Measurements from ENCODE around the gene LPAR5. TPM values are rescaled to one million over a fixed set of nuclear protein-coding genes. Genes with fewer than 3 reads are reported as not detected.
A peak's percentile ranks its signal among the peaks of the same experiment; 100 is the strongest.
"Not testable (repeated sequence)": the region's sequence is repeated elsewhere in the genome, so short reads cannot be mapped to it uniquely, and the experiment has no call there.

LPAR5 gene
- total RNA-seq, 1 experiment from 2014 or later: 2.5 TPM

DNA sequence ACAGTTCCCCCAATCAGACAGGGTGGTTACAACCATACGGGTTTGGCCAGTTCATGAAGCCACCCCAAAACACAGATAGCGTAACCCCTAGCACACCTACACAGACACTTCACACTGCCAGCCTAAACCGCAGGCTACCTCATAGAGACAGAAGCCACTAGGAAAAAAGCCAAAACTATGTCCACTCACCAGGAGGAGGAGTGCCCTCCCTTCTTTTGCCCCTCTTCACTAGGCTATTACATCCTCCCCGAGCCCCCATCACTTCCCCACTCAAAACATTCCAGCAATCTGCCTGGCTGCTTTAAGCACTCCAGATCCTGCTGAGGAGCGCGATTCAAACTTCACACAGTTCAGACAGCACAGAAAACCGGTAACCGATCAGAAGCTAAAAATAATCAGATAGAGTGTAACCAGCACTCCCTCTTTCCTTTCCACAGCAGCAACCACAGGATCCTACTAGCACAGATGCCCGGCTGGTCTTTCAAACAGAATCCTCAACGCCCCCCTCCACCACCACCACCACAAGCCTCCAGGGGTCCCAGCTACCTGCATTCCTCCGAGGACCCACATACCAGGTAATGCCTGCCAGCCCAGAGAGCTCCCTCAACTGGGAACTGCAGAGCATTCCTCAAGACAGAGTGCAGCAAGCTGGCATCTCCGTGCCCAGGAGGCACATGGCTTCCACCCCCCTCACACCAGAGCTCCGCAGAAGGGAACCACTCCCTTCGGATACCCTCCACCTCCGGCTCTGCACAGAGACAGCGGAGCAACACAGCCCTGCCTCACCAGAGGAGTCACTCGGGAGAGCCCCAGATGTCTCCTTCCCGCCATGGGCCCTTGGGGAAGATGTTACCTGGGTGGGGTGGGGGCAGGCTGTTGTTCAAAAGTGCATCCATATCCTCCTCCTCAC, 30.1 kb downstream of the LPAR5 start:
- peaks cover 35% of the 10 kb centered on the region for H3K4me1 Mint-ChIP-seq (ENCODE audit: low read depth, unreplicated experiment)
- no peaks in the 10 kb centered on the region for H3K27me3 Mint-ChIP-seq (ENCODE audit: unreplicated experiment)
- TSS peak; percentile 39 for BruUV-seq (replicated peaks)
- peaks cover 25% of the 10 kb centered on the region for H3K36me3 Mint-ChIP-seq (ENCODE audit: insufficient read depth, unreplicated experiment)
- H3K27ac Mint-ChIP-seq (ENCODE audit: unreplicated experiment): peak overlapping the region; percentile 53
- no peak overlapping the region for H3K4me3 Mint-ChIP-seq (ENCODE audit: low read depth, unreplicated experiment)
- CTCF ChIA-PET: no interaction called here
- H3K9me3 Mint-ChIP-seq (ENCODE audit: low read depth, unreplicated experiment): no peaks in the 10 kb centered on the region
- TF ChIP-seq, protein P1, sequence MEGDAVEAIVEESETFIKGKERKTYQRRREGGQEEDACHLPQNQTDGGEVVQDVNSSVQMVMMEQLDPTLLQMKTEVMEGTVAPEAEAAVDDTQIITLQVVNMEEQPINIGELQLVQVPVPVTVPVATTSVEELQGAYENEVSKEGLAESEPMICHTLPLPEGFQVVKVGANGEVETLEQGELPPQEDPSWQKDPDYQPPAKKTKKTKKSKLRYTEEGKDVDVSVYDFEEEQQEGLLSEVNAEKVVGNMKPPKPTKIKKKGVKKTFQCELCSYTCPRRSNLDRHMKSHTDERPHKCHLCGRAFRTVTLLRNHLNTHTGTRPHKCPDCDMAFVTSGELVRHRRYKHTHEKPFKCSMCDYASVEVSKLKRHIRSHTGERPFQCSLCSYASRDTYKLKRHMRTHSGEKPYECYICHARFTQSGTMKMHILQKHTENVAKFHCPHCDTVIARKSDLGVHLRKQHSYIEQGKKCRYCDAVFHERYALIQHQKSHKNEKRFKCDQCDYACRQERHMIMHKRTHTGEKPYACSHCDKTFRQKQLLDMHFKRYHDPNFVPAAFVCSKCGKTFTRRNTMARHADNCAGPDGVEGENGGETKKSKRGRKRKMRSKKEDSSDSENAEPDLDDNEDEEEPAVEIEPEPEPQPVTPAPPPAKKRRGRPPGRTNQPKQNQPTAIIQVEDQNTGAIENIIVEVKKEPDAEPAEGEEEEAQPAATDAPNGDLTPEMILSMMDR (IDR thresholded peaks at IDR 0.05; ENCODE audit: unreplicated experiment): no peak
- peak; percentile 13 for DNase-seq
- intact Hi-C loops (cut with micrococcal nuclease; ENCODE audit: unreplicated experiment): no loop called here

DNA sequence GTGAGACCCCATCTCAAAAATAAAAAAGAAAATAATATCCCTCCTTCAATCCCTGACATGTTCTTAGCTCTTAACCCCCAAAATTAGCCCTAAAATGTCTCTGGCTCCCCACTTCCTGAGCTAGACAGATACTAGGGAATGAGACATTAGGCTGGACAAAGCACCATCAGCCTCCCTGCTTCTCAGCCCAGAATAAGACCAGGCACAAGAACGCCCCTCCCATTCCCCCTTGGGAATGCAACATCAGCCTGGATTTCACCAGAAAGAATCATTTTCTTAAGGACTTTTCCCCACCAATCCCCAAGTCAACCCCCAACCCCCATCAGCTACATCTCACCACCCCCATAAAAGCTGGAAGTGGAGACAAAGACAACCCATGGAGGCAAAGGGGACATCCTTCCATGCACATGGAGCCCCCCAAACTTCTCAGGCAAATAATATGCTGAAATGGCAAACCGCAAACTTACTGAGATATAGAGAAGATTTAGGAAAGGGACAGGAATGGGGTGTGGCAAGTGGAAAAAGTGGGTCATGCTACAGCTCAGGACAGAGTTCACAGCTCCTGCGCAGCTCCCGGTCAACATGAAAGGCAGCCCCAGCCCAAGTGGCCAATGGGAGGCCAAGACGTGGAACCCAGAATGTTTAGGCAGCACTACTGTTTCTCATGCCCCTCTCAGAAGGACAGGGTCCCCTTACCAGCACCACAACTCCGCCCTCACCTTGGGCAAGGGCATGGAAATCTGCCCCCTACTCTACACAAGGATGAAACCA, 31.3 kb downstream of the LPAR5 start:
- intact Hi-C loops (cut with micrococcal nuclease; ENCODE audit: unreplicated experiment): no loop called here
- no TSS peak for BruUV-seq (replicated peaks)
- no peak overlapping the region for H3K27ac Mint-ChIP-seq (ENCODE audit: unreplicated experiment)
- CTCF ChIA-PET: no interaction called here
- no peaks in the 10 kb centered on the region for H3K27me3 Mint-ChIP-seq (ENCODE audit: unreplicated experiment)
- H3K4me1 Mint-ChIP-seq (ENCODE audit: low read depth, unreplicated experiment): peaks cover 35% of the 10 kb centered on the region
- H3K4me3 Mint-ChIP-seq (ENCODE audit: low read depth, unreplicated experiment): no peak overlapping the region
- H3K36me3 Mint-ChIP-seq (ENCODE audit: insufficient read depth, unreplicated experiment): peaks cover 37% of the 10 kb centered on the region
- TF ChIP-seq, protein P1 (IDR thresholded peaks at IDR 0.05; ENCODE audit: unreplicated experiment): no peak
- no peak for DNase-seq
- no peaks in the 10 kb centered on the region for H3K9me3 Mint-ChIP-seq (ENCODE audit: low read depth, unreplicated experiment)

DNA sequence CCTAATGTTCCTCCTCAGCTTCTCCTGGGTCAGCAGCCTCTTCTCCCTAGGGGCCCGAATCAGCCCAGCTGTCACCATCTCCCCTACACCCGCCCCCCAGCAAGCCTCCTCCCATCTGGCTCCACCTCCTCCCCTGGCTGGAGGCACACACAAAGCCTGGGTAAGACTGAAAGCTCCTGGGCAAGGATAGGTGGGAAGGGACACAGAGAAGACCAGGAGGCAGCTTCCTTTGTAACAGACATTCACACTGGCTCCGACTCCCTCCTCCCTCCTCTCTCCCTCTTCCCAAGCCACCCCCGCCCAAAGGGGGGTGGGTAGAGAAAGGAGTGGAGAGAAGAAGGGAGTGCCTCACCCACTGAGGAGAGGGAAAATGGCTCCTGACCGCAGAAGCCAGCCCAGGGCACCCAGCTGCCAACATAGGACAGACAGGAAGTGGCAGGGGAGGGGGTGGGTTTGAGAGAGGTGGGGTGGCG, 32.6 kb downstream of the LPAR5 start:
- H3K4me3 Mint-ChIP-seq (ENCODE audit: low read depth, unreplicated experiment): no peak overlapping the region
- H3K27me3 Mint-ChIP-seq (ENCODE audit: unreplicated experiment): no peaks in the 10 kb centered on the region
- TF ChIP-seq, protein P1 (IDR thresholded peaks at IDR 0.05; ENCODE audit: unreplicated experiment): no peak
- intact Hi-C loops (cut with micrococcal nuclease; ENCODE audit: unreplicated experiment): no loop called here
- H3K27ac Mint-ChIP-seq (ENCODE audit: unreplicated experiment): no peak overlapping the region
- peaks cover 35% of the 10 kb centered on the region for H3K4me1 Mint-ChIP-seq (ENCODE audit: low read depth, unreplicated experiment)
- no peaks in the 10 kb centered on the region for H3K9me3 Mint-ChIP-seq (ENCODE audit: low read depth, unreplicated experiment)
- CTCF ChIA-PET: interaction anchor here (0.6 kb wide), 1 partner anchor 232 kb away, joined by 4 read pairs; no protein-coding TSS in a partner anchor
- peaks cover 50% of the 10 kb centered on the region for H3K36me3 Mint-ChIP-seq (ENCODE audit: insufficient read depth, unreplicated experiment)
- DNase-seq: no peak
- no TSS peak for BruUV-seq (replicated peaks)

DNA sequence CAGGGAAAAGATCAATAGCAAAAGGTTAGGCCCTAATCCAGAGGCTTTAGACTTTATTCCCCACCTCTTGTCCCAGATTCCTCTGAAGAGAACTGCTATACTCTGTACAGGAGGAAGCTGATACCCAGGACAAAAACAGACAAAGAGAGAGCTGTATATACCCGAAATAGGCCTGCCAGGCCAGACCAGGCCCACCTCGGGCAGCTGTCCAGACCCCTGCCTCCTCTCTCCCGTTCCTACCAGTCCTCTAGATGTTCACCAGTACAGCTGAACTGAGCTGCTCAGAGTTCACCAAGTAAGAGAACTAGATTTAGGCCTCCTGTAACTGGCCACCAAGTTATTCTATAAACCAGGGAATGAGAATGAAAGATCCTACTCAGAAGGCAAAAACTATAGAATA, 33.2 kb downstream of the LPAR5 start:
- no peak overlapping the region for H3K4me3 Mint-ChIP-seq (ENCODE audit: low read depth, unreplicated experiment)
- H3K27ac Mint-ChIP-seq (ENCODE audit: unreplicated experiment): peak overlapping the region; percentile 13
- BruUV-seq (replicated peaks): no TSS peak
- H3K36me3 Mint-ChIP-seq (ENCODE audit: insufficient read depth, unreplicated experiment): peaks cover 56% of the 10 kb centered on the region
- TF ChIP-seq, protein P1 (IDR thresholded peaks at IDR 0.05; ENCODE audit: unreplicated experiment): no peak
- intact Hi-C loops (cut with micrococcal nuclease; ENCODE audit: unreplicated experiment): no loop called here
- no peaks in the 10 kb centered on the region for H3K9me3 Mint-ChIP-seq (ENCODE audit: low read depth, unreplicated experiment)
- CTCF ChIA-PET: no interaction called here
- H3K4me1 Mint-ChIP-seq (ENCODE audit: low read depth, unreplicated experiment): peaks cover 35% of the 10 kb centered on the region
- no peaks in the 10 kb centered on the region for H3K27me3 Mint-ChIP-seq (ENCODE audit: unreplicated experiment)
- no peak for DNase-seq

DNA sequence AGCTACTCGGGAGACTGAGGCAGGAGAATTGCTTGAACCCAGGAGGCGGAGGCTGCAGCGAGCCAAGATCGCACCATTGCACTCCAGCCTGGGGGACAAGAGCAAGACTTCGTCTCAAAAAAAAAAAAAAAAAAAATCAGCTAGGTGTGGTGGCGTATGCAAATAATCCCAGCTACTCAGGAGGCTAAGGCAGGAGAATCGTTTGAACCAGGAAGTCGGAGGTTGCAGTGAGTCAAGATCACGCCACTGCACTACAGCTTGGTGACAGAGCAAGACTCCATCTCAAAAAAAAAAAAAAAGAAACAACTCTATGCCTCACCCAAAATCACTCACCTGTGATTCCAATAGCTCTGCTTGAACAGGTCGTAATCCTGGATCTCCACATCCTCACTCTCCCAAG, 40.1 kb downstream of the LPAR5 start:
- H3K27me3 Mint-ChIP-seq (ENCODE audit: unreplicated experiment); H3K27ac Mint-ChIP-seq (ENCODE audit: unreplicated experiment); BruUV-seq (replicated peaks); DNase-seq; H3K4me3 Mint-ChIP-seq (ENCODE audit: low read depth, unreplicated experiment); intact Hi-C loops (cut with micrococcal nuclease; ENCODE audit: unreplicated experiment); H3K4me1 Mint-ChIP-seq (ENCODE audit: low read depth, unreplicated experiment); H3K9me3 Mint-ChIP-seq (ENCODE audit: low read depth, unreplicated experiment): not testable (repeated sequence)
- CTCF ChIA-PET: interaction anchor here (0.7 kb wide), 1 partner anchor 492 kb away, joined by 3 read pairs; no protein-coding TSS in a partner anchor
- peaks cover 82% of the 10 kb centered on the region for H3K36me3 Mint-ChIP-seq (ENCODE audit: insufficient read depth, unreplicated experiment)
